SKM-1 treated with dmso at 0.1 percent for 144 hours (cell line): ENCODE data around the gene SYNJ1.
"Not testable (repeated sequence)": the region's sequence is repeated elsewhere in the genome, so short reads cannot be mapped to it uniquely, and the experiment has no call there.

Experiments used
- DNase-seq: peaks from one replicate; lab custom pipeline; 2025; ENCODE audit not compliant: unreplicated experiment; lab: John Stamatoyannopoulos, UW

The SYNJ1 gene, protein sequence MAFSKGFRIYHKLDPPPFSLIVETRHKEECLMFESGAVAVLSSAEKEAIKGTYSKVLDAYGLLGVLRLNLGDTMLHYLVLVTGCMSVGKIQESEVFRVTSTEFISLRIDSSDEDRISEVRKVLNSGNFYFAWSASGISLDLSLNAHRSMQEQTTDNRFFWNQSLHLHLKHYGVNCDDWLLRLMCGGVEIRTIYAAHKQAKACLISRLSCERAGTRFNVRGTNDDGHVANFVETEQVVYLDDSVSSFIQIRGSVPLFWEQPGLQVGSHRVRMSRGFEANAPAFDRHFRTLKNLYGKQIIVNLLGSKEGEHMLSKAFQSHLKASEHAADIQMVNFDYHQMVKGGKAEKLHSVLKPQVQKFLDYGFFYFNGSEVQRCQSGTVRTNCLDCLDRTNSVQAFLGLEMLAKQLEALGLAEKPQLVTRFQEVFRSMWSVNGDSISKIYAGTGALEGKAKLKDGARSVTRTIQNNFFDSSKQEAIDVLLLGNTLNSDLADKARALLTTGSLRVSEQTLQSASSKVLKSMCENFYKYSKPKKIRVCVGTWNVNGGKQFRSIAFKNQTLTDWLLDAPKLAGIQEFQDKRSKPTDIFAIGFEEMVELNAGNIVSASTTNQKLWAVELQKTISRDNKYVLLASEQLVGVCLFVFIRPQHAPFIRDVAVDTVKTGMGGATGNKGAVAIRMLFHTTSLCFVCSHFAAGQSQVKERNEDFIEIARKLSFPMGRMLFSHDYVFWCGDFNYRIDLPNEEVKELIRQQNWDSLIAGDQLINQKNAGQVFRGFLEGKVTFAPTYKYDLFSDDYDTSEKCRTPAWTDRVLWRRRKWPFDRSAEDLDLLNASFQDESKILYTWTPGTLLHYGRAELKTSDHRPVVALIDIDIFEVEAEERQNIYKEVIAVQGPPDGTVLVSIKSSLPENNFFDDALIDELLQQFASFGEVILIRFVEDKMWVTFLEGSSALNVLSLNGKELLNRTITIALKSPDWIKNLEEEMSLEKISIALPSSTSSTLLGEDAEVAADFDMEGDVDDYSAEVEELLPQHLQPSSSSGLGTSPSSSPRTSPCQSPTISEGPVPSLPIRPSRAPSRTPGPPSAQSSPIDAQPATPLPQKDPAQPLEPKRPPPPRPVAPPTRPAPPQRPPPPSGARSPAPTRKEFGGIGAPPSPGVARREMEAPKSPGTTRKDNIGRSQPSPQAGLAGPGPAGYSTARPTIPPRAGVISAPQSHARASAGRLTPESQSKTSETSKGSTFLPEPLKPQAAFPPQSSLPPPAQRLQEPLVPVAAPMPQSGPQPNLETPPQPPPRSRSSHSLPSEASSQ (N-terminal part only)

DNA sequence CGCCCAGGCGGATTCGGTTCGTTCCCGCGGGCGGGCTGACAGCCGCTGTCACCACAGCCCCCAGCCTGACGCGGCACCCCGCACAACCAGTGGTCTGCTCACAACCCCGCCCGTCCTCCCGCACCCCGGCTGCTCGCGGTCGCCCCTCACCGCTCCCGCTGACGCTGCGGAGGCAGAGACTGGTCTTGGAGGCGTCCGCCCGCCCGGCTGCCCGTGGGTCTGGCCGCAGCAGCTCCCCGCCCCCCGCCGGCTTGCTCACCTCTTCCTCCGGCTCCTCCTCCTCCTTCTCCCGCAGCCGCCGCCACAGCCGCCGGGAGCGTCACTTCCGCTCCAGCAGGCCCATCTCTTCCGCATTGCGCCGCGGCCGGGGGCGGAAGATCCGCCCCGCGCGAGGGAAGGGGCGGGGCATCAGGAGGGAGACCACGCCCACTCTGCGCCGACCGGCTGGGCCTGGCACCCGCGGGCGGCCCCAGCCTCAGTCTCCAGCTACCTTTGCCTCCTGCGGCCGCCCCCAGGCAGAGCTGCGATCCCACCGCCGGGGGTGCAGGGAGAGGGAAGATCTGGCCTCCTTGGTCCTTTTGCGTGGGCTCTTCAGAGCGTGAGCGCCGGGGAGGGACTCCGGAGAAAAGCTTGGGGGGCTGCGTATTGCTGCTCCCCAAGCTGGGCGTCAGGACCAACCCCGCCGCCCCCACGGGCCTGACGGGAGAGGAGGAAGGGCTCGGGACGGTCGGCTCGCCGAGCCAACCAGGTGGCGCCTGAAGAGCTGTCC, at the start of gene SYNJ1:
TSS of gene SYNJ1 (minus strand) at position 327 of the 769 bp plus-strand sequence. CDS start 1,118 bp downstream, outside the sequence.
- peak; percentile 93 for DNase-seq

DNA sequence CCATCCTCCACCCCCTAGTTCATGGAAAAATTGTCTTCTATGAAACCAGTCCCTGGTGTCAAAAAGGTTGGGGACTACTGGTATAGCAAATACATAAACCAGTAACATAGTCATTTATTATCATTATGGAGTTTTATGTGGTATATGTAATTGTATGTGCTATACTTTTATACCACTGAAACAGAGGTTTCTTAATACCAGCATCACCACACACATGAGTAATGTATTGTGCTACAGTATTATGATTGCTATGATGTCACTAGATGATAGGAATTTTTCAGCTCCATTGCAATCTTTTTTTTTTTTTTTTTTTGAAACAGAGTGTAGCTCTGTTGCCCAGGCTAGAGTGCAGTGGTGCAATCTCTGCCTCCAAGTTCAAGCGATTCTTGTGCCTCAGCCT, 49.5 kb upstream of the SYNJ1 start:
- no peak for DNase-seq

DNA sequence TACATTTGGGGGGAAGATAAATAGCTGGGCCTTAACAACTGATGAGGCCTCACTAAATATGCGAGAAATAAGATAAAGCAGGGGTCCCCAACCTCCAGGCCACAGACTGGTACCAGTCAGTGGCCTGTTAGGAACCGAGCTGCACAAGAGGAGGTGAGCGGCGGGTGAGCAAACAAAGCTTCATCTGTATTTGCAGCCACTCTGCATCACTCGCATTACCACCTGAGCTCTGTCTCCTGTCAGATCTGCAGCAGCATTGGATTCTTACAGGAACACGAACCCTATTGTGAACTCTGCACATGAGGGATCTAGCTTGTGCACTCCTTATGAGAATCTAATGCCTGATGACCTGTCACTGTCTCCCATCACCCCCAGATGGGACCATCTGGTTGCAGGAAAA, 48.9 kb upstream of the SYNJ1 start:
- no peak for DNase-seq

DNA sequence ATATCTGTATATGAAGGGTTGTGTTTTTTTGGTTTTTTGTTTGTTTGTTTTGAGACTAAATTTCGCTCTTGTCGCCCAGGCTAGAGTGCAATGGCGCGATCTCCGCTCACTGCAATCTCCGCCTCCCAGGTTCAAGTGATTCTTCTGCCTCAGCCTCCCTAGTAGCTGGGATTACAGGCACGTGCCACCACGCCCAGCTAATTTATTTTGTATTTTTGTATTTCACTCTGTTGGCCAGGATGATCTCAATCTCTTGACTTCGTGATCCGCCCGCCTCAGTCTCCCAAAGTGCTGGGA, 45.2 kb upstream of the SYNJ1 start:
- DNase-seq, result not testable (repeated sequence)

DNA sequence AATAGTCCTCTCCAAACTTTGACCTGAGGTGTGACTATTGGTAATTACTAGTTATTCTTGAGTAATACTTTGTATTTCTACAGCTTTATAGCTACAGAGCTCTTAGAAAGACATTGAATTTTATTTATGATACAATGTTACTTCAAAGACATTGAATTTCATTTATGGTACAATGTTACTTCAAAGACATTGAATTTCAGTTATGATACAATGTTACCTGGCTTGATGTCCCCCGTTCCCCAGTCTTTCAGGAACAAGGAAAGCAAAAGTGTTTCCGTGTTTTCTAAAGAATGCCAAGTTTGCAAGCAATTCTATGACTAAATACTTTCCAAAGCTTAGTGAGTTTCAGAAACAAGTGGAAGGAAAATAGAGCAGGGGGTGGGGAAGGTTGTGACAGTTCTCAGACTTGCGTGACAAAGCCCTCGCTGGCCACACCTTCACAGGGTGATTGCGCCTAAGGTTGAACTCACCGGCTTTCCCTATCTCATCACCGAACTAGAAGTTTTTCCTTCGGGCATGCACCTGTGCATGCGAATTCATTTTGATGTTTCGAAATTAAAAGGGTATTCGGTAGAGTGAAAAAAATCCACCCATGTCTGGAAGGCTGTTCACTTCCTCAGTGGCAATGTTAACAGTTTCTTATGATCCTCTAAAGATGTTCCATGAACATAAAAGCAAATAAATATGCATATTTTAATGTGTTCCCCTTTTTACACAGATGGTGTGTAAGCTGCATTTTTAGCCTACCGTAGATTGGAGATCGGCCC, 44.7 kb upstream of the SYNJ1 start:
- DNase-seq, result peak; percentile 19

DNA sequence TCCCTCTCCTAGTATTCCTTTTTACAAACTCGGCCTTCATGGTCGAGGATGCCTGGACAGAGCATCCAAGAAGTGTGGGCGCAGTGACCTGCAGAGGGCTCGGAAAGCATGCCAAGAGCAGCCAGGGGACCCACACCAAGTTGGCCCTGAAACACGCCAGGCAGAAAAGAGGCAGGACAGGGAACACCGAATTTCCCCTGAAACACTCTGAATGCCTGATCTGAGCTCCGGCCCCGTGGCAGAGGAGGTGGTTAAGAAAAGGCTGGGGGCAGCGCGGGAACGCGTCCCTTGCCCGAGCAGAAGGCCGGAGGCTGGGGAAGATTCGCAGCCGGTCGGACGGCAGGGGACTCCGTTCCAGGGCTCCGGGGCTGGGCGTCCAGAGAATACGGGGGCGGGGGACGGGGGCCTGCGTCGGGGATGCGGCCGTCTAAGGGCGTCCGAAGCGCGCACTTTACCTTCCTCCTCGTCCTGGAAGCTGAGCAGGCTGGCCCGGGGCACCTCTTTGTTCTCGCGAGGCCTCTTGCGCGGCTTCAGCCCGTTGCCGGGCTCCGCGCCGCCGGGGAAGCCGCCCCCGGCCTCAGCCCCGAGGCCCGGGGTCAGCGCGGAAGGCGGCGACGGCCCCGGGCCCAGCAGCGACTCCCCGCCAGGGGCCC, 43.2 kb upstream of the SYNJ1 start:
- peak; percentile 33 for DNase-seq

DNA sequence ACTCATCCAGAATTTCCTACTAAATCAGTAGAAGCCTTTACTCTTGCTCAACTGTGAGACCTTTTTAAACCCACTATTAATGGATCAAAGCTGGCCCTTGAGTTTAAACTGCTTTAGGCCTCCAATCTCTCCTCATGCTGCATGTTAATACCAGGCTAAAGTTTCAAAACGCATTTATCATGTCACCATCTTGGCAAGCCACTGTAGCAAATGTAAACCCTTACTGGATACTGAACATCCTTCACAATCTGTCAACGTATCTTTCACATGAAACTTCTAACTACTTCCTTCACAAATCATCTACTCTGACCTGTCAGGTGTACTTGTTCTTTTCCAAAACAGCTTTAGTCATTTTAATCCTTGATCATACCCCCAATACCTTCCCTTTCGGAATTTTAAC, 40.7 kb upstream of the SYNJ1 start:
- no peak for DNase-seq

DNA sequence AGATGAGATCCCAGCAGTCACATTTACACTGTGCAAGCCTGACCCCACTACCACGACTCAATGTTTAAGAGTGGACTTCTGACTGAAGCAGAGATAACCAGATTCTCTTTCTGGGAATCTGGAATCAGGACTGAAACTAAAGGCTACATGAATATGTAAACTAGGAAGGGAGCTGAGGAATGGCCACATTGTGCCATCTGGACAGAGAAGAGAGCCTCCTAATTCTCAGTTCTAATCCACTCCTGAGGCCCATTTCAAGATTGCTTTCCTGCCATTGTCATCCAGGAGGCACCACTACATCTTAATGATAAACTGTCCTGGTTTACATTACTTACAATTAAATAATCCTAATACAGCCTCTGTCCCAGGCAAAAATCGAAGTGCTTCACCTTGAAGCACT, 37.2 kb upstream of the SYNJ1 start:
- DNase-seq, result no peak

DNA sequence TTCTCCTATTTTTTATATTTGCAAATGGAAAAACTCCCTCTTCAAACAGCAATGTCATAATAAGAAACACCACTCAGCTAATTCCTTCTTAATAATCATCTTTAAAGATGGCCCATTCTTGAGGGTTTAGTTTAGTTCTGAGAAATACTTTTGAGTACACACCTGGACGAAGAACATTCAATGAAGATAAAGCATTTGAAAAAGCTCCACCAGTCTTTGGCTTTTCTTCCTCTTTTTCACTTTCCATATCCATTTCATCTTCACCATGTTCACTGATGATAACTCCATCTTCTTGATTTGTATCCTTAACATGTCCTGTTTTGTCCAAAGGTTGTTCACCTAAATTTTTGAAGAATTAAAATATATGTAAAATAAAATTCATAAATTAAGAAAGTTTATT, 36.4 kb upstream of the SYNJ1 start:
- DNase-seq, result no peak

DNA sequence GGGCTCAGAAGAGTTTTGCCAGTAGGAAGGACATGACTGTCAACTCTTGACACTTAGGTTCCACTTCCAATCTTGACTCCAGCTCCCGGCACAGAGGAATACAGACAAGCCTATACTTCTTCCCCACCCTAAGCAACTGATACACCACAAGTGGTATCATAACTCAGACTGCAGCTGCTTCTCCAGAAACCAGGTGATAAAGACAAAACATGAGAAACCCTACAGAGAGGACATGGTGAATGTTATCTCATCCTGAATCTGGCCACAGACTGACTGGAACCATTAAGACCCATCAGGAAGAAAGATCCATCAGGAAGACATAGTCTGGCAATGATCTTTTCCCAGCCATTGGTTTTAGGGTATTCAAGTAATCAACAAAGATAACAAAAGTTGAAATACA, 30.0 kb upstream of the SYNJ1 start:
- DNase-seq, result no peak

DNA sequence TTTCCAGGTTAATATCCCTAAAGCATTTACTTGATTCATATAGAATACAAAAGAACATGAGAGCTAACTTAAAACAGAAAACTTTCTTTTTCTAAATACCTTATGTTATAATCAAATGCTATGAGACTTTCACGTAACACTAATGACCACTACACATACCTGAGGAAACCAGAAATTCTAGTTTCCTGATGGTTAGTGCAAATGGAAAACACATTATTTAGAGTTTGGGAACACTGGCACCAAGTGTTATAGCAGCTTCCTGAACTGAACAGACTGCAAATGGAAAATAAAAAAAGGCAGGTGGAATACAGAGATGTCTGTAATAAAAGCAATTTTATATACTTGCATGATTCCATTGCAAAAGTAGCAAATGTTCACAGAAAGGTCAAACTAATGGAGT, 28.3 kb upstream of the SYNJ1 start:
- DNase-seq, result no peak

DNA sequence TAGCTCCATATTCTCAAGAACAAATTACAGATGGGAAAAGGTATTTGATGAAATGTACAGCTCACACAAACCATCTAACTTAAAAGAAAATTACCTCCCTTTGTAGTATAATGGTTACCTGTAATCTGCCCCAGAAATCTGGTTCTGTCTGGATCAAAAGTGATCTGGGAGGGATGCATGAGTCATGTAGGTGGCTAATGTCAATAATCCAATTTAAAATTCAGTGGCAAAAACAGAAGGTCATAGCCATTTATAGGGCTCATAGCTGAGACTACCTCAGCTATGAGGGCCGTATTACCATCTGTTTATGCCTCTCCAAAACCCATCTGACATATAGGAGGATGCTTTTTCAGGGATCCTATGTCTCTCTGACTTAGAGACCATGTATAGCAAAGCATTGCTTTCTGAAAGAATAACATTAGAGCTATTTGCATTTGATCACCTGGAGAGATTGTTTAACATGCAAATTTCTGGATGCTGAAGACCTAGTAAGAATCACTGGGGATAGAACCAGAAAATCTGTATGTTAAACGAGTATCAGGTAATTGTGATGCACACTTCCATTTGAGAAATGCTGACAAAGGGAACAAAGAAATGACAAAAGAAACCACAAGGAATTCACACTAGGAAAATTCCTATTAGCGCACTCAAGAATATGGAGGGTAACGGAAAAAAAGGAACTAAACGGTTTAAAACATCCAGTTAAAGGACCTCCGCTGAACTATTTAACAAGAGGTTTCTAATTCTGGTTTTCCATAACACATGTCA, 26.2 kb upstream of the SYNJ1 start:
- DNase-seq, result no peak

DNA sequence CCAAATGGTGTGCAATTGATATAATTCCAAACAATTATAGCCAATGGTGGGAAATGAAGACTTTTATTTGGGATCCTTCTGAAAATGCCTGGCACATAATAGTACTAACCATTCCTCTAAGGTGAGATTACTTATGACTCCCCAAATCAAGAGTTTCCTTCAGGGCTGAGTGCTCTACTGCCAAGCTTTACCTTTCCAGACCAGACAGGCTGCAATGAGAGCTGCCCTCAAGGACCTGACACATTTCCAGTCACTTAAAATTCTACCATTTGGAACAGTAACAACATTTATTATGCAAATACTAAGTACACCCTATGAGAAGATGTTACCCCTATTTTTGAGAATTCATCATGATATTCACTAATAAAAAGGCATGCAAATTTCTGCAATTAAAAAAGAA, 22.6 kb upstream of the SYNJ1 start:
- DNase-seq, result no peak

DNA sequence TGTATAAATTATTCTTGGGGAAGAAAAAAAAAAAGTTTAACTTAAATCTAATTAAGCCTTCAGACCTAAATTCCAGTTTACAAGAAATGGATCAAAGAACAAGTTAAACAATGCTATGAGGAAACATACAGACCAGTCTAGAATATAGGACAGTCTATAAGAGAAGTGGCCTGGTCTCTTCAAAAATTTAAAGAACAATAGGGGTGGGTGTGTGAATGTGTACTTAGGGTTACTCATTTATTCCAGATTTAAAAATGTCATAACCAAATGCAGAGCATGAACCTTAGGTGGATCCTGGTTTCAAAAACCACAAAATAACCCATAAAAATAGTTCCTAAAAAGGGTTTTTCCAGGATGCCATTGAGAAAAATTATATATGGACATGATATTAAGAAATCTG, 21.8 kb upstream of the SYNJ1 start:
- no peak for DNase-seq

DNA sequence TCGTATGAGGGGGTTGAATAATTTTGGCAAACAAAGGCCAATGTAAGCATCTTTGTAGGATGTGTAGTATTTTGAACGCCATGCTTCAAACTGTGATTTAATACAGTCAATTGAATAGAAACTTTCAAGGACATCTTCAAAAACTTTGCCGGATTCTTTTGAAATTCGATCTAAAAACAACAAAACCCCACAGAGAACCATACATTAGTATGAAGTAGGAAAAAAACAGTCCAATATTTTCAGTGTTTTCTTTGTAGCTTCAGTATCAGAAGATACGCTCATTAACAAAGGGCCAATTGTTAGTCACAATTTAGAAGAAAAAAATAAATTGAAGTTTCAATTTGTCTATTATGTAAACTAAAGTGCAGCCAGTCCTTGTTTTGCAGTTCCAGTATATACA, 20.7 kb upstream of the SYNJ1 start:
- DNase-seq, result no peak

DNA sequence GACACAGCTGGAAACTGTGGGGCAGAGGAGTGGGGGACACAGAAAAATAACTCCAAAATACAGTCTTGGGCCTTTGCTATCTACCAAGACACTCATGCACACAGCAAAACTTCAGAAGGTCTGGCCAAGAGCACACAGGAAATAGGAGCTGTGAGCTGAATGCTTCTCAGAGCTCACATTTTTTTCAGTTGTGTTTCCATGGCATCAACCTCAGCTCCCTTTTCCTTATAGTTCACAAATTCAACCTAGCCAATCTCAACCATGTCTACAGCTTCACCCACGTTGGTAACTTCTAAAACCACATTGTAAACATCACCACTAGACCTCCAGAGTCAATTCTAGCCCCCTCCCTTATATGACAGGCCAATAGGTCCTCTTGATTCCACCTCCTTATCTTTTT, 19.6 kb upstream of the SYNJ1 start:
- DNase-seq, result no peak

DNA sequence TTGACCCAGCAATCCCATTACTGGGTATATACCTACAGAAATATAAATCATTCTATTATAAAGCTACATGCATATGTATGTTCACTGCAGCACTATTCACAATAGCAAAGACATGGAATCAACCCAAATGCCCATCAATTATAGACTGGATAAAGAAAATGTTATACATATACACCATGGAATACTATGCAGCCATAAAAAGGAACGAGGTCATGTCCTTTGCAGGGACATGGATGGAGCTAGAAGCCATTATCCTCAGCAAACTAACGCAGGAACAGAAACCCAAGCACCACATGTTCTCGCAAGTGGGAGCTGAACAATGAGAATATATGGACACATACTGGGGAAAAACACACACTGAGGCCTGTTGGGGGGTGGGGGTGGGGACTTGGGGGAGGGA, 18.9 kb upstream of the SYNJ1 start:
- DNase-seq, result not testable (repeated sequence)

DNA sequence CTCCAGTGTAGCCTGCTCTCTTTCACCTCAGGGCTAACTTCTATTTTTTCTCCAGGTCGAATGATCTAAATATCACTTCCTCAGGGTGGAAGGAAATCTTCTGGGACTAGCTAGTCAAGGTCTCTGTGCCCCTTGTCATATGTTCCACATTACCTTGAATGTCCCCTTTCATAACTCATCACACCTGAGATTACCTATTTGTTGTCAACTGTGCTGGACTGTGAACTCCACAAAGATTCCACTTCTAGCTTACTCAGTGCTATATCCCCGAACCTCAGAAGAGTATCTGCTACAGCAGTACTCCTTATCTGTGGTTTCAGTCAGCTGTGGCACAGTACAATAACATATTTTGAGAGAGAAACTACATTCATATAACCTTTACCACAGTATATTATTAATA, 14.6 kb upstream of the SYNJ1 start:
- DNase-seq, result no peak

DNA sequence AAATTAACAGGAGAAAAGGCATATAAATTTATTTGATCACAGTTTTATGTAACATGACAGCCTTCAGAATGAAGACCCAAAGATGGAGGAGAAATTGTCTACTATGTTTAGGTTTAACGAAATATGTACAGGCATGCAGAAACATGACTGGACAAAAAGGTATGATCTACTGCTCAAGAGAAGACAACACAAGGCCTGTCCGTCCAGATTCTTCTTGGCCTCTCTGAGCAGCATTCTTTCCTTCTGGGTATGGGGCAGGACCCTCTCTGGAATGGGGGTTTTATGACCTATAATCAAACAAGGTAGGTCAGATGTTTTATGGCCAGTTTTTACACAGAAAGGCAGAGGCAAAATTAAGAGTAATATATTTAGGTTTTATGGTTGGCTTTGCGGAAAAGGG, 13.5 kb upstream of the SYNJ1 start:
- no peak for DNase-seq
